ENCODE measurements around the gene DCC.
"Not testable (repeated sequence)": the region's sequence is repeated elsewhere in the genome, so short reads cannot be mapped to it uniquely, and the experiment has no call there.

Gene DCC

DNA sequence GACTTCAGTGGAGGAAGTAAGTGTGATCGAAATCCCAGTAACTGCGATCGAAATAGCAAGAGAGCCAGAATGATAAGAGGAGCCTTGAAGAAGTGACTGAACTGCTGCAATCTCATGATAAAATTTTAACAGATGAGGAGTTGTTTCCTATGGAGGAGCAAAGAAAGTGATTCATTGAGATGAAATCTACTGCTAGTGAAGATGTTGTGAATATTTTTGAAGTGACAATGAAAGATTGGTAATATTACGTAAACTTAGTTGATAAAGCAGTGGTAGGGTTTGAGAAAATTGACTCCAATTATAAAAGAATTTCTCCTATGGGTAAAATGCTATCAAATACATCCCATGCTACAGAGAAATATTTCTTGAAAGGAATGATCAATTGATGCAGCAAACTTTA lies 1103.8 kb downstream of the DCC start:
- FAIRE-seq (no peak), DNase-seq (ENCODE audit: insufficient read length, low spot score) (no peak)

DNA sequence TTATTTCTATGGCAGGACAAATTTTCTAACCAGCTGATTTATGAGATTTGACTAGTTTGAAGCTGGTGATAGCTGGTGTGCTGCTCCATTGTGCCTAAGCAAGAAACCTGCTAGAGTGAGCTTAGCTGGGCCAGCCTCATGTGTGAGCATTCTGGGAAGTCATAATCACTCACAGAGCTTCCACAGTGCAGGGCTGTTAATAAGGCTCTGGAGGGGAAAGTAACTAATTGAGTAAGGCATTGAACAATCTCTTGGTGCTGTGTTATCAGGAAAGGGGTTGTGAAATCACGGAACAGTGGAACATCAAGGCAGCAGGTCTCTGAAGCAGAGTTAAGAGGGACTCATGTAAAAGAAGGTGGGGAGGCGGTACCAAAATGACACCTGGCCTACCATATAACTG lies 1111.9 kb downstream of the DCC start:
- FAIRE-seq: no peak
- no peak for DNase-seq (ENCODE audit: insufficient read length, low spot score)

GRCh38 chr18:53457068-53457467 lies 1117.1 kb downstream of the DCC start:
- no peak for DNase-seq (ENCODE audit: insufficient read length, low spot score)
- FAIRE-seq: no peak

DNA sequence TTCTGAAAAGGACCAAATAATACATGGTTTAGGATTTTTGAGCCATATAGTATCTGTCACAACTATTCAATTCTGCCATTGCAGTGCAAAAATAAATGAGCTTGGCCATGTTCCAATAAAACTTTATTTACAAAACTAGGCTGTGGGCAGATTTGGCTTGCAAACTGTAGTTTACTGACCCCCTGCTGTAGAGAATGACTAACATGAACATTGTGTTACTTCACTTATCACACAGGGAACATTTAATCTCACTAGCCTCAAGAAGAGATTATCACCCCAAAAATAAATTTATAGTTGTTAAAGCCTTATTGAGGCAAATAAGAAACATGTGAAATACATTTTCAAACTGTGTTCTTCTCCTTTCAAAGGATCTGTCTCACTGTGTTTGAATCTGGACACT lies 1118.3 kb downstream of the DCC start:
- no peak for DNase-seq (ENCODE audit: insufficient read length, low spot score)
- FAIRE-seq: no peak

- DNase-seq (ENCODE audit: insufficient read length, low spot score) (no peak), FAIRE-seq (no peak)
Observed at GRCh38 chr18:53458944-53459580, 1119.1 kb downstream of the DCC start.

DNA sequence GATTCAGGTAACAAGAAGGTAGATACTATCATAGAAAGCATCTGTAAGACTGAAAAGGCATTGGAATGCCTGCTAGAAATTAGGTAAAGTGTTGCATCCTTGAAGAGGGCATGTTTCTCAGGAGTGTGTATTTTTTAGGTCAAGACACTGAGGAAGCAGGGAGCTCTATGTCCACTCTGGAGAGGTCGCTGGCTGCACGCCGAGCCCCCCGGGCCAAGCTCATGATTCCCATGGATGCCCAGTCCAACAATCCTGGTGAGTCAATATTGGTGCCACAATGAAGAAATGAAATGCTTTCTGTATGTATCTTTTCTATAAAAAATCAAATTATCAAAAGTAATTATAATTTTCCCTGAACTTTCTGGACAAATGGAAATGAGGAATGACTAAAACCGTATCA lies 1127.8 kb downstream of the DCC start:
- DNase-seq (ENCODE audit: insufficient read length, low spot score) (no peak), FAIRE-seq (no peak)

DNA sequence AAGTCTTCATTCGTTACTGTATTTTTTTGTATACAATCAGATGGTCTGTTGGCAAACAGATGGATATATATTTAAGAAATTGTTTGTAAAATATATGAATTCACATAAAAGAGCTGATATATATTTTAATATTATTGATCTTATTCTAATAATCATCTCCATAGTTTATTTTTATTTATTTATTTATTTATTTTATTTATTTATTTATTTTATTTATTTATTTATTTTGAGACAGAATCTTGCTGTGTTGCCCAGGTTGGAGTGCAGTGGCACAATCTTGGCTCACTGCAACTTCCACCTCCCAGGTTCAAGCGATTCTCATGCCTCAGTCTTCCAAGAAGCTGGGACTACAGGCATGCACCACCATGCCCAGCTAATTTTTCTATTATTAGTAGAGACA lies 1128.2 kb downstream of the DCC start:
- not testable (repeated sequence) for DNase-seq (ENCODE audit: insufficient read length, low spot score); FAIRE-seq

DNA sequence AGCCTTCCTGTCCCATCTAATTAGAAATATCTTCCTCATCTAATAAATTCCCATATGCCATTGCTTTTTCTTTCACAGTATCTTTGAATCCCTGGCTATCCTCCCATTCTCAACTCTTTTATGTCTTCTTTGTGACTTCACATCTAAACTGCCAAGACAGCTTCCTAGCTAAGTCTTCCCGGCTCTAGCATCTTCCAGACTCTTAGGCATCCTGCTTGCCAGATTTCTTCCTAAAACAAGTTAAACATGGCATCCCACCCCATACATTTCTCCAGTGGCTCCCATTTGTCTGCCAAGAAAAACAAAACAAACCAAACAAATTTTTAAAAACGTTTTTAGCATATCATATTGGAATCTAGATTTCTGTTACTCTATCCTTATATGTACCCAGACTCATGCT lies 1132.5 kb downstream of the DCC start:
- DNase-seq (ENCODE audit: insufficient read length, low spot score): no peak
- FAIRE-seq: no peak

DNA sequence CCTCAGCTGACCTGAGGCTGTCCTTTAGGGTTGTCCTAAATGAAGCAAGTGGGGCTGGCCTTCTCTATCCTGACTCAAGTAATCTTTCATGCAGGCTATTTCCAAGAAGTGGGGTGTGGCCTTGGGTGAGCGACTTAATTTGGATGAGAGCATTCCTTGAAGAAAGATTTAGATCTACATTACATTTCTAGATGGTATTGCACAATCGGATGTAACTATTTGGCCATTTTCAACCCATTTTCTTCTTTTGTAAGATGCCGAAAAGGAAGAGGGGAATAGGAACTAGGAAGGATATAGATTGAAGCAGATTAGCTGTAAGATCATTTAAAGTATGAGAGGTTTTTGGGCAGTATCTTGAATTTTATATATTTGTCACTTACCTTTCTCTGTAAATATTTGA lies 1138.2 kb downstream of the DCC start:
- FAIRE-seq (no peak), DNase-seq (ENCODE audit: insufficient read length, low spot score) (no peak)

DNA sequence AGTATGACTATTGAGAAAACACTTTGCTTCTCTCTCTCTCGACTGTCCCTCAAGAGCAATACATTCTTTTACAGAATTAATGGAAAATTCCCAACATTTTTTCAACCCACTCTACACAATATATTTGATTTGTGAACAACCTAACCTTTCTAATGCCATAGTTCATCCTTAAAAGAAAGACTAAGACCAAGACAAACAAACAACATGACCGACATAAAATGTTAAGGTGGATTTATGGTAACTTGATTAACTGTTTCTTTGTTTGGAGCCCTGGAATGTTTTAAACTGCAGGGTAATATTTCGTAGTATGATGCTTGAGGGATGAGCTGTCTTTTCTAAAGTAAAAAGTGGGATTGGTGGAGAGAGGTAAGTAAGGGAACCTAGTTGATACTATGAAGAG lies 1146.3 kb downstream of the DCC start:
- no peak for FAIRE-seq
- no peak for DNase-seq (ENCODE audit: insufficient read length, low spot score)

DNA sequence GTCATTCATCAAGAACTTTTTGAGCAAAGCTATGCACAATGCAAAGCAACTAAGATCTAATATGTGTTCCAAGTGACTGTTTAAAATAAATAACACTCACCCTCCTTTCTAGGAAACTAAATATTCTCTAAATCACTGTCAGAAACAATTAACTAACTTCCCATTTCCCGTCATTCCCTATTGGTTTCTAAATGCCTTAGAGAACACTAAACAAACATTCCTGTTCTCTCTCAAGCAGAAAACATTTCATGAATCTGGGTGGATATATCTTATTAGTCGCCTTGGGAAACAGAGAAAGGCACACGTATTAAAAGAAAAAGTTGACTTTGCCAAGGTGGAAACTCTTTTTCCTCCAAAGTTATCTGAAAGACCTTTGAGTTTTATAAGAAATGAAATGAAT lies 1149.3 kb downstream of the DCC start:
- no peak for DNase-seq (ENCODE audit: insufficient read length, low spot score)
- no peak for FAIRE-seq

GRCh38 chr18:53490019-53490418 lies 1150.0 kb downstream of the DCC start:
- no peak for DNase-seq (ENCODE audit: insufficient read length, low spot score)
- no peak for FAIRE-seq

GRCh38 chr18:53496028-53496427 lies 1156.0 kb downstream of the DCC start:
- DNase-seq (ENCODE audit: insufficient read length, low spot score): no peak
- no peak for FAIRE-seq

DNA sequence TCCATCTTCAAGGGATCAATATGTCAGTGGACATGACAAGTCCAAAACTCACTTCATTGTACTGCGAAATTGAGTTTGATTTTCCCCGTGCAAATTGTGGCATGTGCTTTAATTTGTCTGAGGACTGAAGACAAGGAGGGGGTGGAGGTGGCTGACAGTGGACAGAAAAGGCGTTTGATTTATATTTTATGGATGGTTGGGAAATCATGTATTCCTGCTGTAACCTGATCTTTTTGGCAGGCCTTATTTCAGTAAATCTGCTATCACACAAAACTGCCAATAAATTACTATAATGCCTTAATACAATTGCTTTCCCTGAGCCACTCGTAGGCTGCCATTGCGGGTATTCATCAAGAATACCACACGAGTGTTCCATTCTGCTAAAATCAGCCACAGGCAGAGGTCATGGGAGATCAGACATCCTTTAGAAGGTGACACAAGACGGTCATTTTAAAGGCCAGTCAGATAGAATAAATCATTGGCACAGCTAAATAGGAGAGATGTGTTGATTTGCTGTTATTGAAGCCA lies 1164.0 kb downstream of the DCC start:
- DNase-seq (ENCODE audit: insufficient read length, low spot score) (no peak), FAIRE-seq (no peak)

DNA sequence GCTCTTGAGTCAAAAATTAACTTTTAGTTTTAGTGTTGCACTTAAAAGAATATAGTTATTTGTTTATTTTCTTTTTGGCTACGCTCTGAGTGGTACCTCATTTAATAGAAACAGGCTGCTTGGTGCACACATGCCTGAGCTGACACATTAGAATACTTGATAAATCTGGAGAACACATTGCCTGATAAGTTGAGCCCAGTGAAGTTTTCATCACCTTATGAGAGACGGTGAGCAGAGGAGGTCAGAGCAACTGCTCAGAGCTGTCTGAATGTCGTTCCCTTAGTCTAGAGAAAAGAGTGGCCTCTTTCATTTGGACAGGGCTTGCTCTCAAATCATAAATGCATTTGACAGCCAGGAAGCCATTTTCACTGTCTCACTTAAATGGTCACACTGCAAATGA lies 1168.5 kb downstream of the DCC start:
- DNase-seq (ENCODE audit: insufficient read length, low spot score) (no peak), FAIRE-seq (no peak)

- DNase-seq (ENCODE audit: insufficient read length, low spot score) (no peak), FAIRE-seq (no peak)
Observed at GRCh38 chr18:53509886-53510285, 1169.9 kb downstream of the DCC start.

GRCh38 chr18:53511725-53512124 lies 1171.7 kb downstream of the DCC start:
- not testable (repeated sequence) for DNase-seq (ENCODE audit: insufficient read length, low spot score); FAIRE-seq

DNA sequence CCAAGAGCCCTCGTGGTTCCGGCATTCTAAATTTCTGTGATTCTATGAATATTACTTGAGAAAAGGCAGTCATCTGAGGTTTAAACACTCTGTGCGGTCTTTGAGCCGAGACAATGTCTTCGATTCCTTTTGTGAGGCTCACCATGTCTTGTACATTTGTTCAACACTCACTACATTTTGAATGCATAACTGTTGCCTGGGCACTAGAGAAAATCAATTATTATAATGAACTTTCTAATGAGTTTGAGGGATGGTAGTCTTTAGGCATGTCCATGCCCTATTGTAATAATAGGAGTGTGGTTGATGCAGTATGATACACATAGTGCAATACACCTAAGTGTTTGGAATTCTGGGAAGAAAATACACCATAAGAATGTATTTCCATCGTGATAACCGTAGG lies 1181.1 kb downstream of the DCC start:
- DNase-seq (ENCODE audit: insufficient read length, low spot score) (no peak), FAIRE-seq (no peak)

GRCh38 chr18:53526101-53526870 lies 1186.3 kb downstream of the DCC start:
- FAIRE-seq: no peak
- DNase-seq (ENCODE audit: insufficient read length, low spot score): no peak

DNA sequence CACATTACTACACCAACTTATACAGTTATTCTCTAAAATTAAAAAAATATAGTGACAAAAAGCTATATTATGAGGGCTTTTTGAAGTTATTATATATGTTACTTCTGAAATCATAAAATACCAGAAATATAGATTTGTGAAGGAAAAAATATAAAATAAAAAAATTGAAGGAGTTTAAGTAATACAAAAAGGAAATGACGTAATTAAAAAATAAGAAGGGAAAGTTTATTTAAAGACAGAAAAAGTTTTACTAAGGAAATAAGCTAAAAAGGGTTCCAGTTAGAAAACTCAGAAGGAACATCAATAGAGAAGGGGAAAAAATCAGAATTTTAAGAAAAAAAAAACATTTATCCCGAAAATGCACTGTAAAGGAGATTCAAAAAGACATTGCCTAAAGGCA lies 1187.4 kb downstream of the DCC start:
- no peak for DNase-seq (ENCODE audit: insufficient read length, low spot score)
- FAIRE-seq: no peak

GRCh38 chr18:53531187-53531586 lies 1191.2 kb downstream of the DCC start:
- DNase-seq (ENCODE audit: insufficient read length, low spot score) (no peak), FAIRE-seq (no peak)

GRCh38 chr18:53531896-53532295 lies 1191.9 kb downstream of the DCC start:
- FAIRE-seq (no peak), DNase-seq (ENCODE audit: insufficient read length, low spot score) (no peak)
